SK-MEL-5 (cell line): ENCODE results near the gene NIF3L1. TPM values are rescaled to one million over a fixed set of nuclear protein-coding genes. Genes with fewer than 3 reads are reported as not detected.

Source experiments
- DNase-seq: peaks from one replicate; pipeline ENCODE4 v3.0.0-alpha.2; 2016; ENCODE audit warnings: low read depth, low spot score
- in situ Hi-C: cut with HindIII; loops from 2 replicates; pipeline ENCODE4 v1.10.0; 2016; ENCODE audit warnings: low sequenced_read_pairs, high pct_unique_total_duplicates, low pct_unique_long_range_greater_than_20kb
- polyA plus RNA-seq, 2 experiments: library from polyadenylated mRNA; depleted of rRNA; stranded (reverse); fragments of >200 nt; gene quantifications; 2 replicates each; pipeline ENCODE4 v1.2.3, GENCODE V29; 2015
- total RNA-seq: library from RNA; depleted of rRNA; stranded (reverse); fragments of >200 nt; shearing (Covaris generic); gene quantifications from 2 replicates; pipeline ENCODE4 v1.2.3, GENCODE V29; 2014; rRNA removed

Gene NIF3L1
- 48.8 and 54.2 TPM in 2 replicates for total RNA-seq
- 48.5 and 51.5 TPM in 2 replicates for polyA plus RNA-seq (2015; cell fraction: cytosol; rRNA removed)
- 65.4 and 72.1 TPM in 2 replicates for polyA plus RNA-seq (2015; cell fraction: nucleus; rRNA removed)

- in situ Hi-C loops, result no loop called here
- peak; percentile 97 for DNase-seq
Measured at GRCh38 chr2:200888704-200889625, at the start of gene NIF3L1, which contains the start of gene PPIL3. Gene NIF3L1, plus strand, starts transcription at chr2:200889371. Its CDS starts 2,573 bp downstream, at chr2:200891944. Gene PPIL3, minus strand, starts transcription at chr2:200889077. Its CDS starts 1,462 bp downstream, at chr2:200887615.

GRCh38 chr2:200839513-200839912, 49.7 kb upstream of the NIF3L1 start:
- in situ Hi-C loops, result no loop called here

GRCh38 chr2:200843993-200844948, 44.9 kb upstream of the NIF3L1 start:
- DNase-seq, result no peak
- in situ Hi-C loops, result no loop called here

More at GRCh38 chr2:200839513-200839912, 49.7 kb upstream of the NIF3L1 start:
- DNase-seq, result no peak

- DNase-seq, result no peak
- in situ Hi-C loops, result no loop called here
Measured at GRCh38 chr2:200845194-200845593, 44.0 kb upstream of the NIF3L1 start.

GRCh38 chr2:200845669-200846325, 43.4 kb upstream of the NIF3L1 start:
- DNase-seq, result no peak

GRCh38 chr2:200847269-200847668, 41.9 kb upstream of the NIF3L1 start:
- DNase-seq, result no peak
- in situ Hi-C loops, result no loop called here

More at GRCh38 chr2:200845669-200846325, 43.4 kb upstream of the NIF3L1 start:
- in situ Hi-C loops, result no loop called here

- in situ Hi-C loops, result no loop called here
- DNase-seq, result no peak
Measured at GRCh38 chr2:200847939-200848338, 41.2 kb upstream of the NIF3L1 start.

GRCh38 chr2:200850512-200851256, 38.5 kb upstream of the NIF3L1 start:
- in situ Hi-C loops, result no loop called here

GRCh38 chr2:200851398-200852248, 37.5 kb upstream of the NIF3L1 start:
- in situ Hi-C loops, result no loop called here
- DNase-seq, result no peak

More at GRCh38 chr2:200850512-200851256, 38.5 kb upstream of the NIF3L1 start:
- DNase-seq, result no peak

GRCh38 chr2:200852605-200853004, 36.6 kb upstream of the NIF3L1 start:
- in situ Hi-C loops, result no loop called here
- DNase-seq, result no peak

GRCh38 chr2:200856806-200857205, 32.4 kb upstream of the NIF3L1 start:
- DNase-seq, result no peak
- in situ Hi-C loops, result no loop called here

- in situ Hi-C loops, result no loop called here
- peak; percentile 58 for DNase-seq
Measured at GRCh38 chr2:200860092-200860795, 28.9 kb upstream of the NIF3L1 start.

- in situ Hi-C loops, result no loop called here
- no peak for DNase-seq
Measured at GRCh38 chr2:200861617-200862155, 27.5 kb upstream of the NIF3L1 start.

- in situ Hi-C loops, result no loop called here
- DNase-seq, result peak; percentile 66
Measured at GRCh38 chr2:200862532-200863000, 26.6 kb upstream of the NIF3L1 start.

GRCh38 chr2:200863782-200864175, 25.4 kb upstream of the NIF3L1 start:
- in situ Hi-C loops, result no loop called here
- no peak for DNase-seq
